ENCODE data around the gene PET100.

Gene PET100

GRCh38 chr19:7636317-7636690 lies 6.7 kb downstream of the PET100 start:
- peaks cover 6% of the 10 kb centered on the region; the same call in 1 of the 2 replicates for H3F3A ChIP-seq (ENCODE audit: control insufficient read depth, insufficient read depth)
- TF ChIP-seq, protein P1, sequence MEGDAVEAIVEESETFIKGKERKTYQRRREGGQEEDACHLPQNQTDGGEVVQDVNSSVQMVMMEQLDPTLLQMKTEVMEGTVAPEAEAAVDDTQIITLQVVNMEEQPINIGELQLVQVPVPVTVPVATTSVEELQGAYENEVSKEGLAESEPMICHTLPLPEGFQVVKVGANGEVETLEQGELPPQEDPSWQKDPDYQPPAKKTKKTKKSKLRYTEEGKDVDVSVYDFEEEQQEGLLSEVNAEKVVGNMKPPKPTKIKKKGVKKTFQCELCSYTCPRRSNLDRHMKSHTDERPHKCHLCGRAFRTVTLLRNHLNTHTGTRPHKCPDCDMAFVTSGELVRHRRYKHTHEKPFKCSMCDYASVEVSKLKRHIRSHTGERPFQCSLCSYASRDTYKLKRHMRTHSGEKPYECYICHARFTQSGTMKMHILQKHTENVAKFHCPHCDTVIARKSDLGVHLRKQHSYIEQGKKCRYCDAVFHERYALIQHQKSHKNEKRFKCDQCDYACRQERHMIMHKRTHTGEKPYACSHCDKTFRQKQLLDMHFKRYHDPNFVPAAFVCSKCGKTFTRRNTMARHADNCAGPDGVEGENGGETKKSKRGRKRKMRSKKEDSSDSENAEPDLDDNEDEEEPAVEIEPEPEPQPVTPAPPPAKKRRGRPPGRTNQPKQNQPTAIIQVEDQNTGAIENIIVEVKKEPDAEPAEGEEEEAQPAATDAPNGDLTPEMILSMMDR (IDR thresholded peaks at IDR 0.05; ENCODE audit: low read depth, low read length, poor library complexity, severe bottlenecking): no peak
- TF ChIP-seq EZH2phosphoT487 (IDR thresholded peaks at IDR 0.05; ENCODE audit: borderline replicate concordance, low read length): no peak
- peak overlapping the region; percentile 99 for H3K4me3 ChIP-seq (ENCODE audit: low read length)
- peaks cover 10% of the 10 kb centered on the region; the same call in 1 of the 2 replicates for H3K36me3 ChIP-seq (ENCODE audit: control insufficient read depth, low read length)
- H3K27me3 ChIP-seq (ENCODE audit: control insufficient read depth, low read length): no peaks in the 10 kb centered on the region
- H3K79me2 ChIP-seq (ENCODE audit: control insufficient read depth, low read length): peaks cover 23% of the 10 kb centered on the region
- peaks cover 5% of the 10 kb centered on the region; the same call in 1 of the 2 replicates for H3K9me3 ChIP-seq (ENCODE audit: control insufficient read depth, insufficient read depth, low read length)
- H4K20me1 ChIP-seq (ENCODE audit: control insufficient read depth, insufficient read depth, low read depth, low read length): no peaks in the 10 kb centered on the region
- peak overlapping the region; percentile 85 for H3K4me2 ChIP-seq (ENCODE audit: low read length)
- peaks cover 23% of the 10 kb centered on the region for H3K4me1 ChIP-seq (ENCODE audit: control insufficient read depth, low read length)
- H3K9me2 ChIP-seq (replicated peaks; ENCODE audit: control insufficient read depth, low read length): no peaks in the 10 kb centered on the region
- no peak overlapping the region for H3K27ac ChIP-seq (ENCODE audit: low read depth, low read length)

GRCh38 chr19:7636691-7637373 lies 7.2 kb downstream of the PET100 start, which contains the start of gene STXBP2:
TSS of gene STXBP2 (plus strand) at chr19:7637110. CDS start at chr19:7637150, 40 bp downstream.
- H3K27me3 ChIP-seq (ENCODE audit: control insufficient read depth, low read length): no peaks in the 10 kb centered on the region
- peaks cover 5% of the 10 kb centered on the region; the same call in 1 of the 2 replicates for H3K9me3 ChIP-seq (ENCODE audit: control insufficient read depth, insufficient read depth, low read length)
- H3K4me2 ChIP-seq (ENCODE audit: low read length): peak within 1 kb of the TSS; percentile 85
- no peaks in the 10 kb centered on the region for H4K20me1 ChIP-seq (ENCODE audit: control insufficient read depth, insufficient read depth, low read depth, low read length)
- no peaks in the 10 kb centered on the region for H3K9me2 ChIP-seq (replicated peaks; ENCODE audit: control insufficient read depth, low read length)
- TF ChIP-seq EZH2phosphoT487 (IDR thresholded peaks at IDR 0.05; ENCODE audit: borderline replicate concordance, low read length): no peak
- TF ChIP-seq, protein P1 (IDR thresholded peaks at IDR 0.05; ENCODE audit: low read depth, low read length, poor library complexity, severe bottlenecking): no peak
- H3K27ac ChIP-seq (ENCODE audit: low read depth, low read length): peak within 1 kb of the TSS; percentile 12; the same call in 1 of the 2 replicates
- H3F3A ChIP-seq (ENCODE audit: control insufficient read depth, insufficient read depth): peaks cover 6% of the 10 kb centered on the region; the same call in 1 of the 2 replicates
- H3K79me2 ChIP-seq (ENCODE audit: control insufficient read depth, low read length): peaks cover 18% of the 10 kb centered on the region
- peaks cover 23% of the 10 kb centered on the region for H3K4me1 ChIP-seq (ENCODE audit: control insufficient read depth, low read length)
- peak within 1 kb of the TSS; percentile 99 for H3K4me3 ChIP-seq (ENCODE audit: low read length)
- peaks cover 10% of the 10 kb centered on the region; the same call in 1 of the 2 replicates for H3K36me3 ChIP-seq (ENCODE audit: control insufficient read depth, low read length)

DNA sequence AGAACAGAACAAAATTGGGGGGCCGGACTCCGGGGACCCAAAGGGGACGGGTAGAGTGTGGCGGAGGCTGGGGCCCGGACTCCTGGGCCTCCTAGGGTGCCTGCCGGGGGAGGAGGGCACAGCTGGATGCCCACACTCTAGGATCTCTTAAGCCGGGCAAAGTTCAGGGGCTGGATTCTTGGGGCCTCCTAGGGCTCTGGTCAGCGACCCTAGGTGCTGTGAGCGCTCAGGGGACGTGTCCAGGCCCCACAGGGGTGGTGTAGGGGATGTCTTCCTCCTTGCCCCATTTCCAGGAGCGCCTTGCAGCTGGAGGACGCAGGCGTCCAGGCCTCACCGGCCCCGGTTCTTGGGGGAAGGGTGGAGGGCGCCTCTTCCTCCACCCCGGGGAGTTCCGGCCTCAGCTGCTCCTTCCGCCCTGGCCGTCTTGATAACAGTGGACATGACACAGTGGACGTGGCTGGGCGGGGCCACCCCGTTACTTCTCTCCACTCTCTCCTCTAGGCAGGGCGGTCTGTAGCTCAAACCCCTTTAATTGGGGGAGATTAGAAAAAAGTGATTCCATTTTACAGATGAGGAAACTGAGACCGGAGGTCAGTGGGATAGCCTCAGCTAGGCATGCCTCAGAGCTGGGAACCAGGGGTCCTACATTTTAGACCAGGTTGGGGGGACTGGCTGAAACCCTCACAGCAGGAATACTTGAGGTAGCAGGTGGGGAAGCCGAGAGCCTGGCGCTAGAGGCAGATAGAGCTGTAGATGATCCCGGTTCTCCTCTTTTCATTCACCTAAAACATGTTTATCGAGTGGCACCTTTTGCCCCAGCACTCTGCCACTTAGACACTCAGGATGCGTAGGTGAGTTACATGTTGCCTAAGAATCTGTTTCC lies 8.0 kb downstream of the PET100 start:
- peaks cover 5% of the 10 kb centered on the region; the same call in 1 of the 2 replicates for H3K9me3 ChIP-seq (ENCODE audit: control insufficient read depth, insufficient read depth, low read length)
- H3K4me1 ChIP-seq (ENCODE audit: control insufficient read depth, low read length): peaks cover 23% of the 10 kb centered on the region
- H3K27ac ChIP-seq (ENCODE audit: low read depth, low read length): peak overlapping the region; percentile 12; the same call in 1 of the 2 replicates
- peaks cover 16% of the 10 kb centered on the region for H3K79me2 ChIP-seq (ENCODE audit: control insufficient read depth, low read length)
- peak overlapping the region; percentile 99 for H3K4me3 ChIP-seq (ENCODE audit: low read length)
- H4K20me1 ChIP-seq (ENCODE audit: control insufficient read depth, insufficient read depth, low read depth, low read length): no peaks in the 10 kb centered on the region
- no peaks in the 10 kb centered on the region for H3K27me3 ChIP-seq (ENCODE audit: control insufficient read depth, low read length)
- peak overlapping the region; percentile 85 for H3K4me2 ChIP-seq (ENCODE audit: low read length)
- peaks cover 6% of the 10 kb centered on the region; the same call in 1 of the 2 replicates for H3F3A ChIP-seq (ENCODE audit: control insufficient read depth, insufficient read depth)
- peaks cover 10% of the 10 kb centered on the region; the same call in 1 of the 2 replicates for H3K36me3 ChIP-seq (ENCODE audit: control insufficient read depth, low read length)
- TF ChIP-seq, protein P1 (IDR thresholded peaks at IDR 0.05; ENCODE audit: low read depth, low read length, poor library complexity, severe bottlenecking): no peak
- H3K9me2 ChIP-seq (replicated peaks; ENCODE audit: control insufficient read depth, low read length): no peaks in the 10 kb centered on the region
